ENCODE data around the gene POU2F1.

DNA sequence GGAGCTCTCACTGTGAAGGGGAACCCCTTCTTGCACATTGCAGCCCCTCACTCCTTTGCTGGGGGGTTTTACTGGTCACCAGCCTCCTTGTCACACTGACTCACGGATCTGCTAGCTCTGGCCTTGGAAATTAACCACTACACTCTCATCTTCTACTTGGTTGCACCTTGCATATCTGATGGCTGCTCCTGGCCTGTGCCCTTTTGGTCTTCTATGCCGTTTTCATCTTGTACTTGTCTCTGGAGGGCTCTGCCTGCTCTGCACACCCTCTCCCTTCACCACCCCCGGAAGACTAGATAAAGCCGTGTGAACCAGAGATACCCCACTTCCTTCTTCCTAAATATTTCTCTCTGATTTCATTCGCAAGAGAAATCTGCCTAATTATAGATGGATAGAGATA is 253.1 kb downstream of the POU2F1 start:
- TF ChIP-seq, protein P1, sequence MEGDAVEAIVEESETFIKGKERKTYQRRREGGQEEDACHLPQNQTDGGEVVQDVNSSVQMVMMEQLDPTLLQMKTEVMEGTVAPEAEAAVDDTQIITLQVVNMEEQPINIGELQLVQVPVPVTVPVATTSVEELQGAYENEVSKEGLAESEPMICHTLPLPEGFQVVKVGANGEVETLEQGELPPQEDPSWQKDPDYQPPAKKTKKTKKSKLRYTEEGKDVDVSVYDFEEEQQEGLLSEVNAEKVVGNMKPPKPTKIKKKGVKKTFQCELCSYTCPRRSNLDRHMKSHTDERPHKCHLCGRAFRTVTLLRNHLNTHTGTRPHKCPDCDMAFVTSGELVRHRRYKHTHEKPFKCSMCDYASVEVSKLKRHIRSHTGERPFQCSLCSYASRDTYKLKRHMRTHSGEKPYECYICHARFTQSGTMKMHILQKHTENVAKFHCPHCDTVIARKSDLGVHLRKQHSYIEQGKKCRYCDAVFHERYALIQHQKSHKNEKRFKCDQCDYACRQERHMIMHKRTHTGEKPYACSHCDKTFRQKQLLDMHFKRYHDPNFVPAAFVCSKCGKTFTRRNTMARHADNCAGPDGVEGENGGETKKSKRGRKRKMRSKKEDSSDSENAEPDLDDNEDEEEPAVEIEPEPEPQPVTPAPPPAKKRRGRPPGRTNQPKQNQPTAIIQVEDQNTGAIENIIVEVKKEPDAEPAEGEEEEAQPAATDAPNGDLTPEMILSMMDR (IDR thresholded peaks at IDR 0.05 in 2 of 3, conservative IDR thresholded peaks at IDR 0.05 in 1 of 3; ENCODE audit: borderline replicate concordance in 1 of 3, insufficient read depth in 1 of 3, low read depth in 2 of 3, low read length in 2 of 3), result no peak
- TF ChIP-seq, protein P2, sequence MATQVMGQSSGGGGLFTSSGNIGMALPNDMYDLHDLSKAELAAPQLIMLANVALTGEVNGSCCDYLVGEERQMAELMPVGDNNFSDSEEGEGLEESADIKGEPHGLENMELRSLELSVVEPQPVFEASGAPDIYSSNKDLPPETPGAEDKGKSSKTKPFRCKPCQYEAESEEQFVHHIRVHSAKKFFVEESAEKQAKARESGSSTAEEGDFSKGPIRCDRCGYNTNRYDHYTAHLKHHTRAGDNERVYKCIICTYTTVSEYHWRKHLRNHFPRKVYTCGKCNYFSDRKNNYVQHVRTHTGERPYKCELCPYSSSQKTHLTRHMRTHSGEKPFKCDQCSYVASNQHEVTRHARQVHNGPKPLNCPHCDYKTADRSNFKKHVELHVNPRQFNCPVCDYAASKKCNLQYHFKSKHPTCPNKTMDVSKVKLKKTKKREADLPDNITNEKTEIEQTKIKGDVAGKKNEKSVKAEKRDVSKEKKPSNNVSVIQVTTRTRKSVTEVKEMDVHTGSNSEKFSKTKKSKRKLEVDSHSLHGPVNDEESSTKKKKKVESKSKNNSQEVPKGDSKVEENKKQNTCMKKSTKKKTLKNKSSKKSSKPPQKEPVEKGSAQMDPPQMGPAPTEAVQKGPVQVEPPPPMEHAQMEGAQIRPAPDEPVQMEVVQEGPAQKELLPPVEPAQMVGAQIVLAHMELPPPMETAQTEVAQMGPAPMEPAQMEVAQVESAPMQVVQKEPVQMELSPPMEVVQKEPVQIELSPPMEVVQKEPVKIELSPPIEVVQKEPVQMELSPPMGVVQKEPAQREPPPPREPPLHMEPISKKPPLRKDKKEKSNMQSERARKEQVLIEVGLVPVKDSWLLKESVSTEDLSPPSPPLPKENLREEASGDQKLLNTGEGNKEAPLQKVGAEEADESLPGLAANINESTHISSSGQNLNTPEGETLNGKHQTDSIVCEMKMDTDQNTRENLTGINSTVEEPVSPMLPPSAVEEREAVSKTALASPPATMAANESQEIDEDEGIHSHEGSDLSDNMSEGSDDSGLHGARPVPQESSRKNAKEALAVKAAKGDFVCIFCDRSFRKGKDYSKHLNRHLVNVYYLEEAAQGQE (IDR thresholded peaks at IDR 0.05; ENCODE audit: low read depth), result no peak
- TF ChIP-seq POLR2A (IDR thresholded peaks at IDR 0.05; ENCODE audit: borderline replicate concordance, extremely low read depth, insufficient read depth, insufficient read length), result no peak
- TF ChIP-seq POLR2AphosphoS5 (IDR thresholded peaks at IDR 0.05; ENCODE audit: low read depth, low read length), result no peak
- no peak for TF ChIP-seq SIN3A (IDR thresholded peaks at IDR 0.05; ENCODE audit: low read depth)
- TF ChIP-seq, protein P3, sequence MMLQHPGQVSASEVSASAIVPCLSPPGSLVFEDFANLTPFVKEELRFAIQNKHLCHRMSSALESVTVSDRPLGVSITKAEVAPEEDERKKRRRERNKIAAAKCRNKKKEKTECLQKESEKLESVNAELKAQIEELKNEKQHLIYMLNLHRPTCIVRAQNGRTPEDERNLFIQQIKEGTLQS (IDR thresholded peaks at IDR 0.05), result no peak
- no peak for TF ChIP-seq EZH2phosphoT487 (IDR thresholded peaks at IDR 0.05; ENCODE audit: borderline replicate concordance)
- no peak for TF ChIP-seq SRF (IDR thresholded peaks at IDR 0.05; ENCODE audit: low read depth)
- TF ChIP-seq TCF7L2 (IDR thresholded peaks at IDR 0.05; ENCODE audit: borderline replicate concordance, extremely low read depth, insufficient read depth, insufficient read length), result no peak
- TF ChIP-seq CEBPB (IDR thresholded peaks at IDR 0.05; ENCODE audit: low read depth), result no peak
- TF ChIP-seq ZNF274 (IDR thresholded peaks at IDR 0.05; ENCODE audit: low read depth, low read length), result no peak
- TF ChIP-seq, protein P4, sequence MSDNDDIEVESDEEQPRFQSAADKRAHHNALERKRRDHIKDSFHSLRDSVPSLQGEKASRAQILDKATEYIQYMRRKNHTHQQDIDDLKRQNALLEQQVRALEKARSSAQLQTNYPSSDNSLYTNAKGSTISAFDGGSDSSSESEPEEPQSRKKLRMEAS (IDR thresholded peaks at IDR 0.05), result no peak

All from HCT116 (cell line).